ENCODE results near the gene SYT7.

Gene SYT7

GRCh38 chr11:61579676-61580270 lies 1.1 kb downstream of the SYT7 start:
- no peak for DNase-seq

- no peak for DNase-seq
Measured at GRCh38 chr11:61578819-61579675, 1.8 kb downstream of the SYT7 start.

- no peak for DNase-seq
Measured at GRCh38 chr11:61577383-61578118, 3.3 kb downstream of the SYT7 start.

- DNase-seq, result no peak
Measured at GRCh38 chr11:61575886-61576861, 4.7 kb downstream of the SYT7 start.

DNA sequence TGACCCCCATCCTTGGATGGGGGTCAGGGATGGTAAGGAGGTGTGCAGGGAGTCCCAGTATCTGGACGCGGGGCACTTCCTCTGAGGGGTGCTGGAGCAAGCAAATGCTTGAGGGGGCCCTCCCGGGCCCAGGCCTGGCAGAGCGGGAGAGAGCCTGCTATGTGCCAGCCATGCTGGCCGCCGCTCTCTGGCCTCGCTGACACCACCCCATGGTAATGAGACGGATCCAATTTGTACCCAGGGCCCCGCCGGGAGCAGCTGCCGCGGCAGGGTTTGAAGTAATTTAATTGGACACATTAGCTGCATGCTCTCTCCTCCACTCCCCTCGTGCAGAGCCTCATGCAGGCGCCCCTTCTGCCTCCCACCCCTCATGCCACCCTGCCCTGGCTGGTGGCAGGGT lies 6.3 kb downstream of the SYT7 start:
- no peak for DNase-seq

DNA sequence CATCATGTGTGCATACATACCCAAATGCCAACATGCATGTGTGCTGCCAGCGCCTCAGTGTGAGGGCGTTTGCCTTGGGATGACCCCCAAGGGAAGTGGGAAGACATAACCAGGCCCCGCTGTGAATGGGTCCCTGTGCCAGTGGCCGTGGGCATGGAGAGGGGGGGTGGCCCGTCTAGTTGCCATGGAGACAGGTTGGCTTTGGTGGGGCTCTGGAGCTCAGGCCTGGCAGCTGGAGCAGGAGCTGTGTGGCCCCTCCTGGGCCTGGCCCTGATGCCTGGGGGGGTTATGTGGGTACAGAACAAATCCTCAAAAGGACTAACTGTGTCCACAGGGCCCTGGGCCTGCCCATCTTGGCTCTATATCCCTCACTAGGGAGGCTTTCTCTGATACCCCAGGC lies 8.0 kb downstream of the SYT7 start:
- DNase-seq, result no peak

DNA sequence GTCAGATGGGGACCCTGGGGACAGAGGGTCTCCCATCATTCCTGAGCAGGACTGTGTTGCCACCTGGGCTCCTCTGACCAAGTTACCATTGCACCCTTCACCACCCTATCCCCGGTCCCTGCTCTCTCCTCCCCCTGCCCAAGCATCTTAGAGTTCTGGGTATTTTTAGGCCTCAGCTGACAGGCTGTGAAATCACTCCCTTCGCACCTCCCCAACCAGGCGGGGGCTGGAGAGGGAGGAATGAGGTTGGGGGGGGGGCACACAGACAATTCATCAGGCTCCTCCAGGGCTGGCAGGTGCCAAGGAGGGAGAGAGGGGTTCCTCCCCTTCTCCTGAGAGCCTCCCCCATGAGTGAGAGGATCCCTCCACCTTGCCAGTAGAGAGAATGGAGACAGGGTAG lies 9.0 kb downstream of the SYT7 start:
- DNase-seq, result no peak

DNA sequence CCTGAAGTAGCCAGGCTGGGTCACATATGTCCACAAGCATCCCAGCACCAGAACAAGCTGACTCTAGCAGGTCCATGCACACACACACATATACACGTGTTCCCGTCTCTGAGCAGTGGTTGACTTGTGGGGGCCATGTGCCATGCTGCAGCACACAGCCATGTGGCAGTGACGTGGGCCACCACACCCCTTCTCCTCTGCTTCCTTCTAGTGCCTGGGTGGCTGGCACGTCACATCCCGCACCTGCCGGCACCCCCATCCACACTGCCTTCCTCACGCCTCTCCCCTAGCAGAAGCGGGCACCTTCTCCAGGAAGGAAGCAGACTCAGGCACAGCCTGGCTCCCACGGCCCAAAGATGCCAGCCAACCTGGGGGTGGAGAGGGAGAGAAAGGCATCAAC lies 9.5 kb downstream of the SYT7 start:
- no peak for DNase-seq

GRCh38 chr11:61569701-61570100 lies 11.2 kb downstream of the SYT7 start:
- DNase-seq, result no peak

- no peak for DNase-seq
Measured at GRCh38 chr11:61569018-61569417, 11.9 kb downstream of the SYT7 start.

DNA sequence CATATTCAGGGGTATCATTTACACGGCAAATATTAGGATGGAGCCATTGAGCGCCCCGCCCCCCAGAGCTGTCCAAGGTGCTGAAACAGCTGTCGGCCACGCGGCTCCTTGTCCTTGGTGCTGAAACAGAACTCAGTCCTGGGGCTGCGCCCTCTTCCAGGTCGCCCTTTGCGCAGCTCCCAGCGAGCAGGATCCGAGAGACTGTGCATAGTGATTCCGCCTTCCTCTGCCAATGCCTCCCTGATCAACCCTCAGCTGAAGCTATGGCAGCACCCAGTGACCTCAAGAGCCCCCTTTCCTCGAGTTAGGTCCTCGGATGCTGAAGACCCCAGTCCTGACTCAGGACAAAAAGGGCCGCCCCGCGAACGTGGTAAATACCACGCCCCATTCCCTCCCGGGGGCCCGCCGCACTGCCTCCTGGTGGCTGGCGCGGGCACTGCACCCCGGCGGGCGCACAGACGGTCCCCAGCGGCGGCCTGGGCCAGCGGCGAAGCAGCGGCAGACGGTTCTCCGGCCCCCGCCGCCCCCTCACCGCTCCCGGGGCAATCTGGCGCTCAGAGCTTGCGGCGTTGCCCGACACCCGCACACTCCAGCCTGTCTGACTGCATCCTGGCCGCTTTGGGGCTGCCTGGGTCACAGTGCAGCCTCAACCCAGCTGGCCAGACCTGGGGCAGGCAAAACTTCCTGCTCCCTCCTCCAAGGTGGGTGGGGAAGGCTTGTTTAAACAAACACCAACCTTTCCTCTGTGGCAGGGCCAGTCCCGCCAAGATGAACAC lies 13.4 kb downstream of the SYT7 start:
- peak; percentile 39 for DNase-seq

DNA sequence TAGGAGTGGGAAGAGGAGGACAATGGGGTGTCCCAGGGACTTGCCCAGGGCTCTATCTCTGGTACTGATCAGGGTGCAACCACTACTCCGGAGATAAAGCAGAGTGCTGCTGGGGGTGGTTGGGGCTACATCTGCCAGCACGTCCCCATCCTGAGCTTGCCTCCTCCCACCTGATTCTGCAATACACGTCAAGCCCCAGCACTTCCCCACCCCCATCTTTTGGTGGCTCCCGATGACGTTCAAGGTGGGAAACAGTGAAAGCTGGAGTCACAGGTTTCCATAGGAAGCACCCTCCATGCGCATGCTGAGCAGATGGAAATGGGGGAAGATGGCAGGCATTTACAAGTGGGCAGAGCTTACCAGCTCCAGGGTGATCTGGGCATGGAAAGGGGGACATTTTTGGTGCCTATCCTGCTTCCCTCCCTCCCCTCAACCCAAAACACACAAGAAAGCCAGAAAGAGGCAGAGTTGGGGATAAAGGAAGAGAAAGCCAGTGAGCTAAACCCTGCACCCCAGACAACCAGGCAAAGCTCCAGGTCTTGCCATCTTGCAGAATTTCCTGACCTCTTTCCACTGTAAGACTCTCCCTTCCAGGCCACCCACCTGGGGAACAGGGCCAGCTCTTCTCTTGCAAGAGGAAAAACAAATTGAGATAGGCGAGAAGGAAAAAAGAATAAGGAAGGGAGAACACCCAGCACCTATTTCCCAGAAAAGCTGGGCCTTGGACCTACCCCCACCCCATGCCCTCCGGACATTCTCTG lies 15.8 kb downstream of the SYT7 start:
- DNase-seq, result no peak

DNA sequence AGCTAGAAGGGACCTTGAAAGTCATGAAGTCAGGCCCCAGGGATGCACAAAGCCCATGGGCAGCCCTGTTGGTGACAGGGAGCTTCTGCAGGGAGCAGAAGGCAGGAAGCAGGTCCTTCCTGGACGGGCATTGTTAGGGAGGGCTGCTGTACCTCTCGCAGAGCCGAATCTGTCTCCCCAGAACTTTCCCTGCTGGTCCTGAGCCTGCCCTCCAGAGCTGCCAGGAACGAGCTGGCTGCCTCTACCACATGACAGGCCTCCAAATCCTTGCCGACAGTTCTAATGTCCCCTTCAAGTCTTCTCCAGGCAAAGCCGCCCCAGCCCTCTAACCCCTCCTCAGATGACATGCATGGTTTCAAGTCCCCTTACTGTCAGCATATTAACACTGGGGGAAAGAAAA lies 20.1 kb downstream of the SYT7 start:
- no peak for DNase-seq

GRCh38 chr11:61556621-61557020 lies 24.3 kb downstream of the SYT7 start:
- DNase-seq, result no peak

DNA sequence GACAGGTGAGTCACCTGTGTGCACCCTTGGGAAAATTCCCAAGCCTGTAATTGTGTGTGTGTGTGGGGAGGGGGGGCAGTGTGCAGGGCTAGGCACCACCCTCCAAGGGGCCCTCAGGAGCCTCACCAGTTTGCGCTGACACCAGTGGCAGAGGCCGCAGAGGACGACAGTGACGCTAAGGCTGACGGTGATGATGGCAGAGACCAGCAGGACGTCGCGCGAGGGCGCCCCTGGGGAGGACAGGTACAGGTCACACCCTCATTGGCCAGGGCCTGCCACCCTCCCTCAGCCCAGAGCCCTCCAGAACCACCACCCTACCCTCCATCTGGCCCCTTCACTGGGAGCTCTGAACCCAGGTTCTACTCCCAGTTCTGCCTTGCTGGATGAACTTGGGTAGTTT lies 24.9 kb downstream of the SYT7 start:
- no peak for DNase-seq

- DNase-seq, result no peak
Measured at GRCh38 chr11:61555051-61555969, 25.6 kb downstream of the SYT7 start.

DNA sequence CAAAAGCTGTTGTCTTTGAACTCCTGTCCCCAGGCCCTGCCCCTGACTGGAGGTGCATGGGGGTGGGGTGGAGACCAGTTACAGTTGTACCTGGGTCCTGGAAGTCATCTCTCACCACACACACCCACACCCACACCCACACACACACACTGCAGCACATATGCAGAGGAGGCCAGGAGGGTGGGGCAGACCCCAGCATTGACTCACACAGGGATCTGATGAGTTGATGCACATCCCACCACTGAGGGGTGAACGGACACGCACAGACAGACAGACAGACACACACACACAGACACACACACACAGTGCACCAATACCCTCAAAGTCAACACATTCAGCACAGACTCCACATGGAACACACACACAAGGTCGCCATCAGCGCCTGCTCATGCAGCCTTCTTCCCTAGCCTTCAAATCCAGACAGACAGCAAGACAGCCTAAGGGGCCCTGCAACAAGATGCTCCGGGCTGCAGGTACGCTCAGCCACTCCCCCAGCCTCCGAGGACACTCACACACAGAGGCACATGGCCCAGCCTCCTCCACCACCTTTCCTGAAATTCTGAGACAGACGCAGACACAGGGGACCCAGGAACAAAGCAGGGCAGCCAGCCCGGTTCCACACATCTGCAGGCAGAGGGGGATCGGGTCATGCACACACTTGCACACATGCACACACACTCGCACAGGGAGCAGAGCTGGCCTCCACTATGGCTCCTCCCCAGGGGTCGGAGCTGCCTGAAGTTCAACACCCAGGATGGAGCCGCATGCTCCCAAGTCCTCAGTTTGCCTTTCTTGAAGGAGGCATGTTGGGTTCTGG lies 26.5 kb downstream of the SYT7 start:
- no peak for DNase-seq

DNA sequence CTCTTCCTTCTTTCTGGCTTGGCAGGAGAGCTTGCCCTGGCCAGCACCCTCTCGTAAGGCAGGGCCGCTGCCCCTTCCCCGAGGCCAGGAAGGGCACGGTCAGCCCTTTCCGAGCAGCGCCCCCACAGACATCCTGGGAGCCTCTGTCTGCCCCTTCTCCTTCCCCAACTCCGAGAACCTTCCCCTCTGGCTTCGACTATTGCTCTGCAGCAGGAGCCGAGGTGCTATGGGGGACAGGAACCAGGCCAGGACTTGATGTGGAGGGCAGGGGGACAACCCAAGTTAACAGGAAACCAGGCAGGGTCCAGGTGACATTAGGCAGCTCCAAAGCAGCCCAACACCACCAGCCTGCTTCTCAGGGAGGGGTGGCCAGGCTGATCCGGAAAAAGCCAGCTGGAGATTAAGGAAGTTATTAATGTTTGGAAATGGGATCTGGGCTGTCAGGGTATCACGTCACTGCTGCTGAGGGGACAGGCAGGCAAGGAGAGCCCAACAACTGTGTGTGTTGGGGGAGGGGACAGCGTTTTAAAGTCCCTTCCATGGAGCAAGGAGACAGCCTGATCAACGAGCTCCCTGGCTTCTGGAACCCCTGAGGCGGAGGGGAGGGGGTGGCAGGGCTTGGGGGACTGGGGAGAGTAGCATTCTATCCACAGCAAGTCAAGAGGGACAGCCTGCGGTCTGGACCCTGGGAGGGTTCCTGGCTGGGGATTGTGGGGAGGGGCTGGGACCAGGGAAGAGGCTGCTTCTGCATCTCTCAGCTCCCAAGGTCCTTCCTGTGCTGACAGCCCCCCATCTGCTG lies 27.3 kb downstream of the SYT7 start:
- no peak for DNase-seq

Measured in NCI-H1048 (cell line).